SJCRH30 (cell line): Measurements from ENCODE around the gene TCP10L. TPM values are rescaled to one million over a fixed set of nuclear protein-coding genes. Genes with fewer than 3 reads are reported as not detected.
"Not testable (repeated sequence)": the region's sequence is repeated elsewhere in the genome, so short reads cannot be mapped to it uniquely, and the experiment has no call there.

Source experiments
- DNase-seq, 2 experiments: peaks; one replicate each; pipeline ENCODE4 v3.0.0-alpha.2; 2015 to 2020
- H3K27ac ChIP-seq: fragments of 250-450 bp; sonication (Bioruptor Pico); 2 replicates; pipeline ENCODE4 v1.5.1; 2020; ENCODE audit warnings: mild to moderate bottlenecking, moderate library complexity
- H3K27me3 ChIP-seq: fragments of 250-450 bp; sonication (Bioruptor Pico); 2 replicates; pipeline ENCODE4 v1.5.1; 2020; ENCODE audit warnings: mild to moderate bottlenecking, moderate library complexity
- H3K36me3 ChIP-seq: fragments of 250-450 bp; sonication (Bioruptor Pico); 2 replicates; pipeline ENCODE4 v1.5.1; 2020; ENCODE audit warnings: mild to moderate bottlenecking, moderate library complexity
- H3K4me1 ChIP-seq: fragments of 250-450 bp; sonication (Bioruptor Pico); 2 replicates; pipeline ENCODE4 v1.5.1; 2020; ENCODE audit warnings: mild to moderate bottlenecking, moderate library complexity
- H3K4me3 ChIP-seq: fragments of 250-450 bp; sonication (Bioruptor Pico); 2 replicates; pipeline ENCODE4 v1.5.1; 2020; ENCODE audit warnings: mild to moderate bottlenecking, moderate library complexity
- H3K9me3 ChIP-seq: fragments of 250-450 bp; sonication (Bioruptor Pico); replicated peaks from 2 replicates; pipeline ENCODE4 v1.5.1; 2020; ENCODE audit warnings: mild to moderate bottlenecking, moderate library complexity
- total RNA-seq: library from RNA; depleted of rRNA; stranded (reverse); fragments of >200 nt; shearing (Covaris generic); gene quantifications from 2 replicates; pipeline ENCODE4 v1.2.3, GENCODE V29; 2014; rRNA removed

The TCP10L gene
- total RNA-seq, 1 experiment from 2014 or later = not detected

DNA sequence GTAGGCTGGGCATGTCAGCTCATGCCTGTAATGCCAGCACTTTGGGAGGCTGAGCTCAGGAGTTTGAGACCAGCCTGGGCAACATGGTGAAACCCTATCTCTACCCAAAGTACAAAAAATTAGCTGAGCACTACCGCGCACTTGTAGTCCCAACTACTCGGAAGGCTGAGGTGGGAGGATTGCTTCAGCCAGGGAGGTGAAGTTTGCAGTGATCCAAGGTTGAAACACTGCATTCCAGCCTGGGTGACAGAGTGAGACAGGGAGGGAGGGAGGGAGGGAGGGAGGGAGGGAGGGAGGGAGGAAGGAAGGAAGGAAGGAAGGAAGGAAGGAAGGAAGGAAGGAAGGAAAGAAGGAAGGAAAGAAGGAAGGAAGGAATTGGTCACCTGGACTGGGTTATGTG, 53.8 kb downstream of the TCP10L start:
- not testable (repeated sequence) for H3K27me3 ChIP-seq, DNase-seq, H3K27ac ChIP-seq

DNA sequence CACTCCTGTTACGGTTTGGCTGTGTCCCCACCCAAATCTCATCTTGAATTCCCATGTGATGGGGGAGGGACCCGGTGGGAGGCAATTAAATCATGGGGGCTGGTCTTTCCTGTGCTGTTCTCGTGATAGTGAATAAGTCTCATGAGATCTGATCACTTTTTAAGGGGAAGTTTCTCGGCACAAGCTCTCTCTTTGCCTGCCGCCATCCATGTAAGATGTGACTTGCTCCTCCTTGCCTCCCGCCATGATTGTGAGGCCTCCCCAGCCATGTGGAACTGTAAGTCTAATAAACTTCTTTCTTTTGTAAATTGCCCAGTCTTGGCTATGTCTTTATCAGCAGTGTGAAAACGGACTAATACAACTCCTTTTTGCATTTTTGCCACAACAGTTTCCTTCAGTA, 54.5 kb downstream of the TCP10L start:
- H3K4me3 ChIP-seq = not testable (repeated sequence)

More for the DNA sequence above, 53.8 kb downstream of the TCP10L start:
- not testable (repeated sequence) for H3K4me1 ChIP-seq, H3K36me3 ChIP-seq, H3K9me3 ChIP-seq, H3K4me3 ChIP-seq

DNA sequence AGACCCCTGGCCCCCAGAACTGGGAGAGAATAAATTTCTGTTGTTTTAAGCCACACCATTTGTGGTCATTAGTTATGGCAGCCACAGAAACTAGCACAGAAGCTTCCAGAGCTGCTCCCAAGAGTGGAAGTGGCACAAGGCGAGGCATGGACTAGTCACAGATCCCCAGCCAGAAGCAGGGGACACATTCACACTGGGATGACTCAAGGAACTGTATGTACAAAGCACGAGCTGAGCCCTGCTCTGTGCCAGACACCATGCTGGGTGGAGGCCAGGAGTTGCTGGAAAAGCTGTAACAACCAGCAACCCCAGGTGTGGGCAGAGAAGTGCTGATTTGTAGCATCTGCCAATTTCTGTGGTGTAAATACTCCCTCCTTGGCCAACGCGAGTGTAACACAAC, 55.6 kb downstream of the TCP10L start:
- no peaks in the 10 kb centered on the region for H3K4me1 ChIP-seq
- H3K36me3 ChIP-seq = no peaks in the 10 kb centered on the region
- H3K9me3 ChIP-seq = no peaks in the 10 kb centered on the region
- no peak overlapping the region for H3K27ac ChIP-seq
- no peak for DNase-seq
- H3K4me3 ChIP-seq = no peak overlapping the region
- no peaks in the 10 kb centered on the region; the same call in 1 of the 2 replicates for H3K27me3 ChIP-seq

More for the DNA sequence above, 54.5 kb downstream of the TCP10L start:
- H3K27ac ChIP-seq, DNase-seq, H3K27me3 ChIP-seq, H3K4me1 ChIP-seq, H3K36me3 ChIP-seq, H3K9me3 ChIP-seq: not testable (repeated sequence)

DNA sequence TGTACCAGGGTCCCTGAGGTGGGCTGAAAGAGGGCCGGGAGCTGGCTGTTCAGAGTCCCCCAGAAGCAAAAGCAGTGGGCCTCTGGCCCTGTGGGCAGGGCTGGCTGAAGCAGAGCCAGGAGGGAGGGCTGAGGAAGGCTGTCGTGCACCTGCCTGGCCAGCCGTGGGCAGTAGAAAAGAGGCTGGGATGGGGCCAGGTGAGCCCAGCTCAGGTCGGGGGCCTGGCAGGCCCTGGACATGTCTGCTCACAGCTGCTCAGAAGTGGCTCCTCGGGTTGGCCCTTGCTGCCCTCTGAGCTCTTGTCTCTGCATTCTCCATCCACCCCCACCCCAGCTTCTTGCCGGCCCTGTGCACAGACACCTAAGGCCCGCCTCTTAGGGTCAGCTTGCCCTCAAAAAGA, 60.0 kb downstream of the TCP10L start:
- Histone ChIP-seq H3K9me3 (no peaks in the 10 kb centered on the region), H3K27ac (no peak overlapping the region)

DNA sequence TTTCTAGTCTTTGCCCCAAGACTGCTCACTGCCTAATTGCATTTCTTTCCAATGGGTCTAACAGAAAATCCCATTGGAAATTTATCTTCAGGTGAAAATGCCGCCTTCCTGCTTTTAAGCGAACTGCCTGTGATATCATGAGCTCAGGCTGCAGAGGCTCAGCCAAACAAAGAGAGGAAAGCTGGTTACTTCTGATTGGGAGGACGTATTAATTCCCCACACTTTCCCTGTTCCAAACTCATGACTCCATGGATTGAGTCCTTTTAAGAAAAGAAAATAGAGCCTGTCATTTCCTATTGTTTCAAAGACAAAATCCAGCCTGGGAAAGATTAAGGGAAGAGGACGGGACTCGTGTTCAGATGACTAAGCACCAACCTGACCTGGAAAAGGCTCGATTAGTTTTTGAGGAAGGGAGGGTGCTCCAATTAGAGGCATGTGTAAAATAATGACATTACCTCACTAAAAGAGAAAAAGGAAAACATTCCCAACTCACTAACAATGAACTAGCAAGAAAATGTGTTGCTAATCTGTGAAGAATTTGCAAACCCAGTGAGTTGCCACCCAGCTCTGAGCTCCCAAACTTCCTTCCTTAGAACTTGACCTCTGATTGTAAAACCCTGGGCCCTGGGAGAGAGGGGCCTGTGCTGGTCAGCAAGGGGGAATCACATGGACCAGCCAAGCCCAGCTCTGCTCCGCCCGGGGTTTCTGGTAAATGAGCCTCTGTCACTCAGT, 61.2 kb downstream of the TCP10L start:
- DNase-seq = no peak
- H3K27me3 ChIP-seq = no peaks in the 10 kb centered on the region; the same call in 1 of the 2 replicates
- H3K4me3 ChIP-seq = no peak overlapping the region
- no peaks in the 10 kb centered on the region for H3K9me3 ChIP-seq
- H3K27ac ChIP-seq = no peak overlapping the region
- no peaks in the 10 kb centered on the region for H3K36me3 ChIP-seq
- peaks cover 9% of the 10 kb centered on the region for H3K4me1 ChIP-seq

More for the DNA sequence above, 60.0 kb downstream of the TCP10L start:
- Histone ChIP-seq H3K27me3 (no peaks in the 10 kb centered on the region; the same call in 1 of the 2 replicates), H3K36me3 (no peaks in the 10 kb centered on the region), H3K4me3 (no peak overlapping the region), H3K4me1 (peaks cover 9% of the 10 kb centered on the region)
- DNase-seq = no peak

Other genes with a start within 250 kb of the TCP10L start
- 21.8 and 22.9 TPM in 2 replicates for gene URB1, start 192.5 kb downstream of the TCP10L start, total RNA-seq
- 0.10 and 0.13 TPM in 2 replicates for gene EVA1C, start 172.8 kb downstream of the TCP10L start, total RNA-seq
- gene CFAP298, start 26.9 kb upstream of the TCP10L start, total RNA-seq = 35.4 and 37.2 TPM in 2 replicates
- gene SYNJ1, start 142.5 kb upstream of the TCP10L start, total RNA-seq = 8.9 and 9.7 TPM in 2 replicates
- gene PAXBP1, start 186.2 kb upstream of the TCP10L start, total RNA-seq = 67.5 and 81.7 TPM in 2 replicates